HG03558 (cell line): Measurements from ENCODE around the gene EPN1.

Experiments used
- ATAC-seq: cut with Tn5 transposase; IDR thresholded peaks from one replicate; pipeline ENCODE4 v1.9.1; 2021; ENCODE audit warnings: moderate number of reproducible peaks; ENCODE audit not compliant: unreplicated experiment; ENCODE audit errors: extremely low read depth

EPN1 gene

DNA sequence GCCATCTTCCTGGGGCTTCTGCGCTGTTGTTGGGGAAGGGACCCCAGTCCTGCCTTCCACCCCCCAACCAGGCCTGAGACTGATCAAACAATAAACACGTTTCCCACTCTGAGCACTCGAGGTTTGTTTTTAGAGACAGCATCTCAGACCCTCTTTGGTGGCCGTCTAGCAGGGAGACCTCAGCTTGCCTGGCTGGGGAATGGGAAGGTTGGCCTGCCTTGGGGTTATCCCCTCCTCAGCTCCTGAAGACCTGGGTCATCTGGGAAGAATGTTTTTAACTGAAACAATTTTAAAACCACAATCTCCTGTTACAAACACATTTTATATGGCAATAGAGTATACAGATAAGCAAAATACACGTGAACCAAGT is 29.5 kb upstream of the EPN1 start:
- ATAC-seq, result no peak

DNA sequence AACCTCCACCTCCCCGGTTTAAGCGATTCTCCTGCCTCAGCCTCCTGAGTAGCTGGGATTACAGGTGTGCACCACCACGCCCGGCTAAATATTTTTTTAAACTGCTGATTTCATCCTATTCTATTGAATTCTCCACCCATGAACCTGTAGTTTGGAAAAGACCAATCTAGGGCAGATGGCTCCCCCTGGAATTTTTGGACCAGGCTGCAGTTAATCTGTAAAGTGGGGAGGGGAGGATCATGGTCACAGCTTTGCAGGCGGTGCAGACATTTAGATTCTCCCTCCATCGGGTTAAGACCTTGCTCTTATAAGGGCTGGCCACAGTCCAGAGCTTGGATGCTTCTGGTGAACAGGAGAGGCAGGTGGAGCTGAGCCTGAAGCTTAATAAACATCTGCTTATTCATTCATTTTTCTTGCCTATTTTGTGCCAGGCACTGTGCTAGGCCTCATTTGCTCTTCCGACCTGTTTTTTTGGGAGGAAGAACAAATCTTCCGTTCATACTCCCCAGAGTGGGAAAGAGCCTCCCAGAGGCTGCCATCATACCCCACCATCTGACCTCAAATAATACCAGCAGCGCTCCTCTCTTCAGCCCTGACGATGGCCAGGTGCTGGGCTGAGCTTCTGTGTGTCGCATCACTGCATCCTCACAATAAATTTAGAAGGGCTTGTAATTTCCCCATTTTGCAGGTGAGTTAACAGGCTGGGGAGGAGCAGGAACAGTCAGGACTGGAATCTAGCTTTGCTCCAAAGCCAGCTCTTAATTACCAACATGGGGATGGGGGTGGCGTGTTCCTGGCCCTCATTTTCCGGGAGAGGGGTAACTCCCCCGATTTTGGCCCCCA is 27.9 kb upstream of the EPN1 start:
- ATAC-seq, result no peak

DNA sequence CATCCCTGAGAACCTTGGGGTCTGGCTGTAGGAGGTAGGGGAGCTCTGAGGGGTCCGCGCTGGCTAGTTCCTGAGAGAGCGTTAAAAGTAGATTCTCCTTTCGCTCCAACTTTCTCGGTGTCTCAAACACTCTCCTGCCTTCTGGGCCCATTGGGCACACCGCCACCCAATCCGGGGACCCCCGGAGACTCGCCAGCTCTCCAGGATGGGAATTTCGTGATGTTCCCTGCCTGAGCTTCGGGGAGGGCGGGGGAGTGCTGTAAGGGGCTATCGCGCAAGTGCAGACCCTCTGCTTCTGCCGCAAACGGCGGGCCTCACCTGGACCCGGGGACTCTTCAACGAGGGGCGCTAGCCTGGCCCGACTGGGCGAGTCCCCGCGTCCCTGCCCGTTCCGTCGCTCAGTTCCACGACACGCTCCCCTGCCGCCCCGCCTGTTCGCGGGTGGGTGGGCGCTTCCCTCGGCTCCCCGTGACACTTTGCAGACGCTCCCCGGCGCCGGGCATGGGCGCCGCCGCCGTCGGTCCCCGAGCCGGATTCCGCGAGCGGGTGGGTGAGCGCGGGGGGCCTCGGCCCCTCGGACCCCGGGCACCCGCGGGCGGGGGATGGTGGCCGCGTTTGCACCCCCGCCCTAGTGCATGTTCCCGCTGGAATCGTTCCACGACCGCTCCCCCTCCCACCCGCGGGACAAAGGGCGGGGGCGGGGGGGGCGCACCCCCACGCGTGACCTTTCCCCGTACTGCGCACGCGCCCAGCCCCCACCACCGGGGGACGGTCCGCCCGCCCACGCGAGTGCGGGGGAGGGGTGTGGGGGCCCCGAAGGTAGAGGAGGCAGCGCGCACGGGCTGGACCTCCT is 27.1 kb upstream of the EPN1 start, which contains the start of gene CCDC106:
TSS of gene CCDC106 (plus strand) at position 481 of the 853 bp plus-strand sequence. CDS start 835 bp downstream, outside the sequence.
- no peak for ATAC-seq

DNA sequence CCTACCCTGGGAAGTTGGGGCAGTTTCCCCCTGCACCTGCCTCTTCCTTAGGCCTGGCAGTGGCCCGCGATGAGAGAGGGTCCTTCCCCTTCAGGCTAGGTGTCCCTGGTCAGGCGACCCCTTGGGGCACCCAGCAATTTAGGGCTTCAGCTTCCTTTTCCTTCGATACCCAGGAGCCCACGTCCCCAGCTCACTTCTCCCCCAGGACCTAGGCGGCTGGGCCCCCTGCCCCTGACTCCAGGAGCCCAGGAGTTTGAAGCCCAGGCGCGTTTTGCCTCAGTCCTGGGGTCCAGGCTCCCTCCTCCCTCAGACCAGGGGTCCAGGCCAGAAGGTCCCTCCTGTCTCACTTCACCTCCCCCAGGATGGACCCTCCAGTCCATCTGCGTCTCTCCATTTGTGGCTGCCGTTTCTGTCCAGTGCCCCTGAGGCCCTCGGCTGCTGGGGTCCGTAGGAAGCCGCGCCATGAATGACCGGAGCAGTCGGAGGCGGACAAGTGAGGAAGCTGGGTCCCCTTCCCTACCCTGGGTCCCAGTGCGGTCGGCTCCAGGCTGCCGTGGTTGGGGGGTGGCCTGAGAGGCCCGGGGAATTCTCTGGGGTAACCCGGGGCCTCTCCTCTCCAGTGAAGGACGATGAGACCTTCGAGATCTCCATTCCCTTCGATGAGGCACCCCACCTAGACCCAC is 26.3 kb upstream of the EPN1 start:
- ATAC-seq, result no peak

DNA sequence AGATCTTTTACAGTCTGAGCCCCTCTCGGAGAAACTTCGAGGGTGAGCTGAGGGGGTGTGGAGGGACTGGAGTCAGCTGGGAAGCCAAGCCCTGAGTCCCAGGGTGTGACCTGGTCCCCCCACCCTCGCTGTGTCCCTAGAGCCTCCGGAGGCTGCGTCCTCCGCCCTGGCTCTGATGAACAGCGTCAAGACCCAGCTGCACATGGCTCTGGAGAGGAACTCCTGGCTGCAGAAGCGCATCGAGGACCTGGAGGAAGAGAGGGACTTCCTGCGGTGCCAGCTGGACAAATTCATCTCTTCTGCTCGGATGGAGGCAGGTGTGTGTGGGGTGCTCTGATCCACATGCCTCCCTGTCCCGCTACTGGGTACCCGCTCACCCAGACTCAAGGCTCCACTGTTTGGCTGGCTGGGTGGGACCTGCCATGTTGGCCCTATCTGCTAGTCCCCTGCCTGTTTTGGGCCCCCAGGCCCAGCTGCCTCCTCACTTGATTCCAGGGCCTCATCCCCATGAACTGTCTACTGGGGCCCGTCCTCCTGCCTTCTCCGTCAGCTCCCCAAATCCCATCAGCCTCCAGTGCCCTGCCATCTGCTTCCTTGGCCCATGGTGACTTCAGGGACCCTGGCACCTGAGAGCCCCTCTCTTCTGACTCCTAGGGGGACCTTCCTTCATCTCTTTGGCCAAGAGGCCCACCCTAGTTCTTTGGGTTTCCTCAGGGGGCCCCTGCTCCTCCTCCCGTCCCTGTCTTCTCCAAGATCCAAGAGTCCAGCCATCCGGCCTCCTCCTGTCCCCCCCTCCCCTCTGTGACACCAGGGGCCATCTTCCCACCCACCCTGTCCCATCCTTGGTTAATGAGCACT is 25.5 kb upstream of the EPN1 start:
- no peak for ATAC-seq

DNA sequence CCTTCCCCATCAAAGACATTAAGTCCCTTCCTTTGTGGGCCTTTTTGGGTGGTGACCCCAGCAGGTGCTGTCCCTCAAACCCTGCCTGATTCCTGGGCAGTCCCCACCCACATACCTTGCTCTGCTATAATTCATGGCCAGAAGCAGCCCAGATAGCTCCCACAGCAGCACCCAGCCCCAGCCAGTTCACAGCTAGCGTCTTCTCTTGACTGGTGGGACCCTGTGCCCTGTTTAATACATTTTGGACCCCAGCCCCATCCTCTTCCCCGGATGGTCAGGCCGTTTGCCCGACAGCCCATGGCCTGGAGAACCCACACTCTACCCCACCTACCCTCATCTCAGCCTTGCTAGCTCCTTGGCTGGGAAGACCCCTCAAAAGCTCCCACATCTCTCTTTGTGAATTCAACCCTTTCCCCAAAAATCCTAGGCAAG is 24.9 kb upstream of the EPN1 start:
- no peak for ATAC-seq

DNA sequence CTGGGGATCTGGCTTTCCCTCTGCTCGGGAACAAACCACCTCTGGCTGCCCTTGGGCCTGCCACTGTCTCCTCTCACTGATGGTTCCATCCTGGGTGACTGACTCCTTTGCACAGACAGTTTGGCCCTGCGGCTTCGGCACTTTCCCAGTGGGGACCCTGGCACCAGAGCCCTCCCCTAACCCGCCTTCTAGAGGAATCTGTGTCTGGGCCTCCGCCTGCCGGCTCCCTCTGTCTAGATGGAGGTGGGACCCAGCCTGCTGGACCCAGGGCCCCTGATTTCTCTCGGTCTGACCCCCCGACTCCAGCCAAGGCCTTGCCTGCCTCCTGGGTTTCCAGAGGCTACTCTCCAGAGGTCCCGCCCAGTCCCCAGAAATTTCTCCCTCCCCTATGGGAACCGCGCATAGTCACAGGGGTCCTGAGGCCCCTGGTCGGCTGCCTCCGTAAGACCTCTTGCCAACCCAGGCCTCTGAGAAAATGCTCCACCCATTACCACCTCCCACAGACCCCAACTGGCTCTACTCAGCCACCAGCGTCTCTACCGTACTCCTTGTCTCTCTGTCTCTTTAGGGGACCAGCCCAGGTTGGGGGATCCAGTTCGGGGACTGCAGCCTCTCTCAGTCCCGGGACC is 24.3 kb upstream of the EPN1 start:
- no peak for ATAC-seq

DNA sequence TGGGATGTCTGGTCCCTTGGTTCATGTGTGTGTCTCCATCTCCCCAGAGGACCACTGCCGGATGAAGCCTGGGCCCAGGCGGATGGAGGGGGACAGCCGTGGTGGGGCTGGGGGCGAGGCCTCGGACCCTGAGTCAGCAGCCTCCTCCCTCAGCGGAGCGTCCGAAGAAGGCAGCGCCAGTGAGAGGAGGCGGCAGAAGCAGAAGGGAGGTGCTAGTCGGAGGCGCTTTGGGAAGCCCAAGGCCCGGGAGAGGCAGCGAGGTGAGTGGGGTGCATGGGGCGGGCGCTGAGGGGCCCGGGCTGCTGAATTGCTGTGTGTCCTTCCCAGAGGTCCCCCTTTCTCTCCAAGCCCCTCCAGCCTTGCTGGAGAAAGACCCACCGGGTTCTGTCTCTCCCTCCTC is 23.8 kb upstream of the EPN1 start:
- ATAC-seq, result no peak

DNA sequence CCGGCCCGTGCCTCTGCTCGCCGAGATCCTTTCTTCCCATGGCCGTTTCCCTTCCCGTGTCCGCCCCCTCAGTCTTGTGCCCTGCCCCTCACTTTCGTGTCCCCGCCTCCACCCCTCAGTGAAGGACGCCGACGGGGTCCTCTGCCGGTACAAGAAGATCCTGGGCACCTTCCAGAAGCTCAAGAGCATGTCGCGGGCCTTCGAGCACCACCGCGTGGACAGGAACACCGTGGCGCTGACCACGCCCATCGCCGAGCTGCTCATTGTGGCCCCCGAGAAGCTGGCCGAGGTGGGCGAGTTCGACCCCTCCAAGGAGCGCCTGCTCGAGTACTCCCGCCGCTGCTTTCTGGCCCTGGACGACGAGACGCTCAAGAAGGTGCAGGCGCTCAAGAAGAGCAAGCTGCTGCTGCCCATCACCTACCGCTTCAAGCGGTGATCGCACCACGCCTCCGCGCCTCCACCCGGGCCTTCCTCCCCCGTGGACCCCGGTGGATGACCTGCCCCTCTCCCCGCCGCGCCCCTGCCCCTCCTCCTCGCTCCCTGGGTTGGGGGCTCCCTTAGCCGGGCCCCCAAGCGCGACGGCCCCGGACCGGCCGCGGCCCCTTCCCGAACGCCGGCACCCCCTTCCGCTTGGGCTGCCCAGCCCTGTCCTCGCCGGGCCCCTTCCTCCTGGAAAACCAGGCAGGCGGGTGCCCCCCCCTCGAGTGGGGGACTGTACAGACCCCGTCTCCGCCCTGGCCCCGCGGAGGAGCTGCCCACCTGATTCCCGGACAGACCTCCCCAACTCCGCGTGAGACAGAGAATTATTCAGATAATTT is 22.5 kb upstream of the EPN1 start:
- ATAC-seq, result no peak

DNA sequence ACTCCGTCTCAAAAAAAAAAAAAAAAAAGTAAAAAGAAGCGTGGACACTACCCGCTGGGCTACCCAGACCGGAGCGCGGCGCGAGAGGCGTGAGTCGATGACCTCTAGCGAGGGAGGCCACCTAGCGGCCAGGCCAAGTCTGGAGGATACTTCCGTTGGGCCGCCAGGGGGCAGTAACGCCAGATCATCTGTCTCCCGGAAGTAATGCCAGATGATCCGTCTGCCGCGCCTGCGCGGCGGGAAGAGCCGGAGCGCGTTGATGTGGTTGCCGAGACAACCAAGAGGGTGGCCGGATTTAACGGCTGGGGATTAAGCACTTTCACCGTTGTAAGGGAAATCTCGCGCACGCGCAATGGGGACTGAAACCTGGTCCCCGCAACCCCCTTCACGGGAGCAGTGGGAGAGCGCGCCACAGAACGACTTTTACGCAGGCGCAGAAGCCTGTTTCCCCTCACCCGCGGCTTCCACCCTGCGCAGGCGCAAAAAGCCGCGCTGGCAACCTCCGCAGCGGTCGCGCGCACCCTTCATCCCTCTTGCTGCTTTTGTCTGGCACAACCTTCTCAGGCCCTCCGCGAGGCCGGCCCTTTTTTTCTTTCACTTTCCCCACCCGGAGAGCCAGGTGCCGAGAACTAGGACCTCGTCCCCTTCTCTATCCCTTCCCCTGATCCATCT is 21.2 kb upstream of the EPN1 start:
- peak; percentile 25 for ATAC-seq

DNA sequence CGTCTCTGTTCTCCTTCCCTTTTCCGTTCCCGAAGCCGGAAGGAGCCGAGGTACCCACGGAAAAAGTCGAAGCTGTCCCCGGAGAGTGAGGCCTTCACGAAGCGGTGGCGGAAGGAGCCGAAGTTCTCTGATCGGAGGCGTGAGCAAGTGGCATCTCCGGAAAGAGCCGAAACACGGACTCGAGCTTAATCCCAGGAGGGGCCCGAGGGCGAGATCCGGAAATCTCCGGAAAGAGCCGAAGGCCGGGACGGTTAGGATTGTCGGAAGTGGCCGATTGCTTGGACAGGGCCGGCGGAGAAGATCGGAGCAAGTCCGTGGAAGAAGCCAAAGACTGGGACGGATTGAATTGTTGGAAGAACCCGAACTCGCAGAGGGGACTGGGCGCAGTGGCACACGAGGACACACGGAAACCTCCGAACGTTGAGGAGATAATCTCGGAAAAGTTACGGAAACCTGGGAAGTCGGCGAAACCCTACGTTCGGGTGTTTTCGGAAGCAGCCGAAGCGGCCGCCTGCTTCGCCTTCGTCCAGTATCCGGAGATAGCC is 20.6 kb upstream of the EPN1 start:
- peak; percentile 42 for ATAC-seq

DNA sequence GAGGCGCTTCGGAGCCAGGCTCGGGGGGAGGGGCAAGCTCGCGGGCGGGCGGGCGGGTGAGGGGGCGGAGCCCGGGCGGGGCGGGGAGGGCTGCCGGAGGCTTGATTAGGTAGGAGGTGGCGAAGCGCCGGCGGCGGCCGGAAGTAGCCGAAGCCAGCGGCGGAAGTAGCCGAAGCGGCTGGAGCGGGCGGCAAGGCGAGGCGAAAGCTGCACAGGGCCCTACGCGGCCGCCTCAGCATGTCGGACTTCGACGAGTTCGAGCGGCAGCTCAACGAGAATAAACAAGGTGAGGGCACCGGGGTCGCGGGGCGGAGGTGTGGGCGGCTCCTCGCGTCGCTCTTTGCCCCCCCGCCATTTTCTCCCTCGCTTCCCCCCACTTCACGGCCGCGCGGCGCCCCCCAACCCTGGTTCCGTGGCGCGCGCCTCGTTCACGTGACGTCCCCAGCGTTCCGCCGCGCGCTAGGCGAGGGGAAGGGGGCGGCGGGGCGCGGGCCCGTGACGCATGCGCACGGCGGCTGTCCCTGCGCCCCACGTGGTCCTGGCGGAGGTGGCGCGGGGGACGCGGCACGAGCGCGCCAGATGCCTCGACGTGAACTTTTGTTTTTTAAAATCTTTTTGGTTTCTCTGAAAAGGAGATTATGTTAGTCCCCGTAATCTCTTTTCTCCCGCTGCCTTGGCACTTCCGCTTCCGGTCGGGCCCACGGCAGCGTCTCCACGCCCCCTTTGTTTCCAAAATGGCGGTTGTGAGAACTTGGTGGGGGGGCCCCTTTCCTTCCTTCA is 20.0 kb upstream of the EPN1 start, which contains the start of gene U2AF2:
TSS of gene U2AF2 (plus strand) at position 168 of the 780 bp plus-strand sequence. CDS start at position 238, 70 bp downstream.
- peak; percentile 16 for ATAC-seq

DNA sequence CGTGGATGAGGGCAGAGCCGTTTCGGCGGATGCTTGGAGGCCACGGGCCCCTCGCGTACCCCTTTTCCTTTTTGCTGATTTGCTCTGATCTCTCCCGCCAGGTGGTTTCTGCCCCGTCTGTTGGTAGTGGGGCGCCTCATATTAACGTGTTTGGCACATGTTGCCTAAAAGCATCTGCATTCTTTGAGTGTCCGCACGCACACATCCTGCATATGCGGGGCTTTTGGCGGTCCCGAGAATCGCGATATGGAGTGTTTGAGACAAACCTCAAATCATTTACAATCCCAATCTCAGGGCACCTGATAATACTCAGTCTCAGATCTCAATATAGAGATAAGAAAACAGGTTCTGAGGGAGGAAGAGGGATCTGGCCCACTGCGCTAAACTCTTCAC is 19.4 kb upstream of the EPN1 start:
- no peak for ATAC-seq

DNA sequence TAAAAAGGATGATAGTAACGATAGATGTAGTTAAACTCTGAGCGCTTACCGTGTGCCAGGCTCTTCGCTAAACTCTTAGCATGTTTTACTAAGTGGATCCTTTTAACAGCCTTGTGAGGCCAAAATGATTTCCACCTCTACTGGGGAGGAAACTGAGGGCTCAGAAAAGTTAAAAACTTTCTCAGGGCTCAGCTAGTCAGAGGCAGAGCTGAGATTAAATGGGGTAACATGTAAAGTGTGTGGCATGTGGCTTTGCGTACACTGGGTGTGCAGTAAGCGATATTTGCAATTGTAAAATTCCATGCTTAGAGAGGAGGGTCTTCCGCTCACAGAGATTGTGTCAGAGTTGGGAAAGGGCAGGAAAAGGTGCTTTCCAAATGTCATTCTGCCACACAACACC is 18.5 kb upstream of the EPN1 start:
- ATAC-seq, result no peak

DNA sequence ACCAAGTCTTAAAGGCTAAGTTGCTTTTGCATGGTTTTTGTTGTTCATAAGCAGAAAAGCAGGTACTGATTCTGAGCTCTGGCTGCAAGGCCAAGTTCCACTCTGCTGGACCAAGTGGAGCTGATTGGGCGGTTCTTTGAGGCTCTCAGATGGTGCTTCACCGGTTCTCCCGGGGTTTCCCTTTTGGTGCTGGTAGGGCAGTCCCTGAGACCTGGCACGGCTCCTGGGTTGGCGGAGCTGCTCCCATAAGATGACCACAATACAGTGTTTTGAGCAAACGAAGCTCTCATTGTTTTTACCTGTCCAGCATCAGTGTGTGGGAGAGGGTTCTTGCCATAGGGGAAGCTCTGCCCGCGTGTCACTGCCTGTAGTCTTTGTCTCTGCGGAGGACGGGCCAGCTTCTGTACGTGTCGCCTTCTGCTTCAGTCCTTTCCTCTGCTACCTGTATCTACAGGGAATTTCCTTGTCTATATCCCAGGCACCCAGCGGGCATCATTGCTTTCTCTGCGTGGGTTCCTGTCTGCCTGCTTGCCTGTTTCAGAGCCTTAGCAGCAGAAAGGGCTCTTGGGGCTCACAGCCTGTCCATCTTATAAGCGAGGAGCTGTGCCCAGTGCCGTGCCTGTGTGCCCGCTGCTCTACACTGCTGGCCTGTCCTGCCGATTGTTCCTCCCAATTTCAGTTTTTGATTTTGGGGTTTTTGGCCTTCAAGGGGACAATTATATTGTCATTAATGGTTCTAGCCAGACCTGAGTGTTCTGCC is 17.9 kb upstream of the EPN1 start:
- ATAC-seq, result no peak

DNA sequence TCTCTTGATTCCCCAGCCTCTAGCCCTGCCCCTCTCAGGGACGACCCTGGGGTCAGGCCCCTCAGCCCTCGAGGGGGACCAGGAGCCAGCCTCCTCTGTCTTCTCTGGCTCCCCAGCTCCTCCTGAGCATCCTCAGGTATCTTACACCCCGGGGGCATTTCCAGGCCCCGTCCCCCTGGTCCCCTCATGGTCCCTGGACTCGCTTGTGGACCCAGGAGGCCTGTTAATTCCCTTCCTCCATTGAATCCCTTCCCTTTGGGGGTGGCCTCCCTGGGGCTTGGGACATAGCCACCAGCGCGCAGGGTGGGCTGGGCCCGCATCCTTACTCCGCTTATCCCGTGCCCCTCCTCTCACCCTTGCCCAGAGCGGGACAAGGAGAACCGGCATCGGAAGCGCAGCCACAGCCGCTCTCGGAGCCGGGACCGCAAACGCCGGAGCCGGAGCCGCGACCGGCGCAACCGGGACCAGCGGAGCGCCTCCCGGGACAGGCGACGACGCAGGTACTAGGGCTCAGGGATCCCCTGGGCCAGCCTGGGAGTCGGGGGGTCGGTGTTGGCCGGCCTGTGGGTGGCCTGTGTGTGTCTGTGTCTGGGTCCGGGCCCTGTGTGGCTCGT is 16.1 kb upstream of the EPN1 start:
- no peak for ATAC-seq
